Measurements from ENCODE around the gene PITRM1.

DNA sequence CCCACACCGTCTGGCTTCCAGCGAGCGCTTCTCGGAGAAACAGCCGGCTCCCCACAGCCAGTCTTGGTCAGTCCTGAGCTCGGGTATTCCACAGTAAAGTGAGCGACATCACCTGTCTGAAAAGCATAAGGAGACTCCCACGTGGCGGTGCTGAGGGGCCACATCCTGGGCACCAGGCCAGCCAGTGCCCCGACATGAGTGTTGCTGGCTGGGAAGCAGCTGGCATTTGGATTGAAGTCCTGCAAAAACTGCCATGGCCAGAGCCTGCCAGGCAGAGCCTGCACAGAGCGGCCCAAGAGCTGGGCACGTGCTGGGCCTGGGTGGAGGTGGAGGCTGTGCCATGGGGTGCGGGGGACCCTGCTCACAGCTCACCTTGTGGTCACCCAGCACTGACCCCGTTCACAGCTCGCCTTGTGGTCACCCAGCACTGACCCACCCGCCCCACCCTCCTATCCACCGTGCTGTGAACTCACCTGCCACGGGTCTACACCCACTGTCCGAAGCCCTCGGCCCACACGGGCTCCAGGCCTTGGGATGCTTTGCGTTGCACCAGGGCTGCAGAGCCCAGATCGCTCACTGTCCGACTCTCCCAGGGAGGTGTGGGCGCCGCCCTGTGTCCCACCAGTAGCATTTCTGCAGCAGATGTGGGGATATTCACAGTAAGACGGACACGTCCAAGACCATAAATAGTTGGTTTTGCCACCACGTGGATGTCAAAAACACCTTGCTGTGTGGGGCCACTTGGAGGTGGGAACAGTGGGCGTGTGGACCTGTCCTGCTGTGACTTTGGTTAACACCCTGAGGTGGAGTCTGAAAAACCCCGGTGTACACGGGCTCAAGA lies 48.8 kb downstream of the PITRM1 start:
- TF ChIP-seq, protein P1, sequence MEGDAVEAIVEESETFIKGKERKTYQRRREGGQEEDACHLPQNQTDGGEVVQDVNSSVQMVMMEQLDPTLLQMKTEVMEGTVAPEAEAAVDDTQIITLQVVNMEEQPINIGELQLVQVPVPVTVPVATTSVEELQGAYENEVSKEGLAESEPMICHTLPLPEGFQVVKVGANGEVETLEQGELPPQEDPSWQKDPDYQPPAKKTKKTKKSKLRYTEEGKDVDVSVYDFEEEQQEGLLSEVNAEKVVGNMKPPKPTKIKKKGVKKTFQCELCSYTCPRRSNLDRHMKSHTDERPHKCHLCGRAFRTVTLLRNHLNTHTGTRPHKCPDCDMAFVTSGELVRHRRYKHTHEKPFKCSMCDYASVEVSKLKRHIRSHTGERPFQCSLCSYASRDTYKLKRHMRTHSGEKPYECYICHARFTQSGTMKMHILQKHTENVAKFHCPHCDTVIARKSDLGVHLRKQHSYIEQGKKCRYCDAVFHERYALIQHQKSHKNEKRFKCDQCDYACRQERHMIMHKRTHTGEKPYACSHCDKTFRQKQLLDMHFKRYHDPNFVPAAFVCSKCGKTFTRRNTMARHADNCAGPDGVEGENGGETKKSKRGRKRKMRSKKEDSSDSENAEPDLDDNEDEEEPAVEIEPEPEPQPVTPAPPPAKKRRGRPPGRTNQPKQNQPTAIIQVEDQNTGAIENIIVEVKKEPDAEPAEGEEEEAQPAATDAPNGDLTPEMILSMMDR (IDR thresholded peaks at IDR 0.05) = no peak
- TF ChIP-seq EP300 (IDR thresholded peaks at IDR 0.05) = no peak
